Immature natural killer cell (primary cell): ENCODE results near the gene ZBTB44. TPM values are rescaled to one million over a fixed set of nuclear protein-coding genes. Genes with fewer than 3 reads are reported as not detected.
"Not testable (repeated sequence)": the region's sequence is repeated elsewhere in the genome, so short reads cannot be mapped to it uniquely, and the experiment has no call there.

Experiments used
- DNase-seq, 3 donors: peaks; one replicate each; pipeline ENCODE4 v3.0.0; 2022; ENCODE audit warnings: mixed read lengths in 1 of 3
- H3K27ac Mint-ChIP-seq, 6 donors: one replicate each; pipeline ENCODE4 v1.8.0; 2020; ENCODE audit warnings: mixed read lengths in 6 of 6, mild to moderate bottlenecking in 5 of 6, inconsistent platforms in 4 of 6, moderate library complexity in 3 of 6
- H3K27me3 Mint-ChIP-seq, 3 donors: one replicate each; pipeline ENCODE4 v1.8.0; 2020 to 2021; ENCODE audit warnings: low read depth in 3 of 3, mild to moderate bottlenecking in 3 of 3, mixed read lengths in 3 of 3, moderate library complexity in 3 of 3, inconsistent platforms in 1 of 3
- H3K36me3 Mint-ChIP-seq, 3 donors: one replicate each; pipeline ENCODE4 v1.8.0; 2020; ENCODE audit warnings: mixed read lengths in 3 of 3, inconsistent platforms in 2 of 3, mild to moderate bottlenecking in 2 of 3
- H3K4me1 Mint-ChIP-seq, 2 donors: one replicate each; pipeline ENCODE4 v1.8.0; 2020; ENCODE audit warnings: inconsistent platforms in 2 of 2, mild to moderate bottlenecking in 2 of 2, mixed read lengths in 2 of 2, moderate library complexity in 1 of 2
- H3K4me3 Mint-ChIP-seq, 5 donors: one replicate each; pipeline ENCODE4 v1.8.0; 2020; ENCODE audit warnings: mild to moderate bottlenecking in 5 of 5, mixed read lengths in 5 of 5, inconsistent platforms in 3 of 5, moderate library complexity in 3 of 5
- H3K9me3 Mint-ChIP-seq, 6 donors: one replicate each; pipeline ENCODE4 v1.8.0; 2020; ENCODE audit warnings: mild to moderate bottlenecking in 6 of 6, mixed read lengths in 6 of 6, inconsistent platforms in 4 of 6, moderate library complexity in 3 of 6
- polyA plus RNA-seq, 3 donors: library from polyadenylated mRNA; unstranded; fragments of 300-500 nt; fragmentation: Illumina TruSeq; gene quantifications; one replicate each; pipeline ENCODE4 v1.2.3, GENCODE V29; 2021

The ZBTB44 gene
- polyA plus RNA-seq, 3 donors from 2014 or later: 10.4 to 14.0 (median 10.7) TPM

DNA sequence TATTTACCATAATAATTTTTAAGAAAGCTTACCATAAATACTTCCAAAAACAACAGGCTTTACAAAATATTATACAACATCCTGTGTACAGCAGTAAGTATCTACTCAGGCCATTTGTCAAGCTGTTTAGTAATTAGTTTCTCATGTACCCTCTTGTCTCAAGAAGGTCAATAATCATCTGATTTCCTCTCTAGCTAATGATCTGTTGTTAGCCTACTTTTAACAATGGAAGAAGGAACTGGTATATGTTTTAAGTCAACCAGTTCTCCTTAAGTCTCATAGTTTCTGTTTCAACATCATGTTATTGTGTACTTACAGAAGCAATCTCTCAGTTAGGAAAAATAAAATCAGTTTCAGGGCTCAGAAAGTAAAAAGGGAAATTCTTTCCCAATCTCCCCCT, 81.2 kb downstream of the ZBTB44 start:
- H3K4me3 Mint-ChIP-seq, H3K27ac Mint-ChIP-seq, H3K27me3 Mint-ChIP-seq, H3K4me1 Mint-ChIP-seq, DNase-seq, H3K9me3 Mint-ChIP-seq: not testable (repeated sequence)
- peaks cover 8 to 34% (median 14%) of the 10 kb centered on the region in 3 donors for H3K36me3 Mint-ChIP-seq

DNA sequence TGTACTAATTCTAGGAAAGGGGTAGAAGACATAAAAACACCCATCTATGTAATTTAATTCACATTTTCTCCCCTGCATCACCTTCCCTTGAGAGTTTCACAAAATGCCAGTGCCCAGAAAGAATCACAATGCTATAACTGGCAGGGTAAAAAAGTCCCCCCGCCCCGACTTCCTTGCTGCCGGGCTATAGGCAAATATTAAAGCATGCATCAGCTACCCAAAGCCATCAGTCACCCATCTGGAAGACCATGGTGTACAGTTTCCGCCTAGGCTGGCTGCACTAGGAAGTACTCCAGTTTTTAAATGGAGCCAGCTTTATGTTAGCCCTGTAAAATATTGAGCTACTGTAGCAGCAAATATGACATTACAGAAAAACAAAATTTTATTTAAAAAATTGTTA, 87.3 kb downstream of the ZBTB44 start:
- Mint-ChIP-seq H3K27me3 (no peaks in the 10 kb centered on the region), H3K27ac (no peak overlapping the region), H3K4me3 (no peak overlapping the region), H3K4me1 (peaks cover 30 to 41% of the 10 kb centered on the region in 2 donors), H3K36me3 (peaks cover 6 to 18% (median 6%) of the 10 kb centered on the region in 3 donors), H3K9me3 (no peaks in the 10 kb centered on the region)
- no peak for DNase-seq

DNA sequence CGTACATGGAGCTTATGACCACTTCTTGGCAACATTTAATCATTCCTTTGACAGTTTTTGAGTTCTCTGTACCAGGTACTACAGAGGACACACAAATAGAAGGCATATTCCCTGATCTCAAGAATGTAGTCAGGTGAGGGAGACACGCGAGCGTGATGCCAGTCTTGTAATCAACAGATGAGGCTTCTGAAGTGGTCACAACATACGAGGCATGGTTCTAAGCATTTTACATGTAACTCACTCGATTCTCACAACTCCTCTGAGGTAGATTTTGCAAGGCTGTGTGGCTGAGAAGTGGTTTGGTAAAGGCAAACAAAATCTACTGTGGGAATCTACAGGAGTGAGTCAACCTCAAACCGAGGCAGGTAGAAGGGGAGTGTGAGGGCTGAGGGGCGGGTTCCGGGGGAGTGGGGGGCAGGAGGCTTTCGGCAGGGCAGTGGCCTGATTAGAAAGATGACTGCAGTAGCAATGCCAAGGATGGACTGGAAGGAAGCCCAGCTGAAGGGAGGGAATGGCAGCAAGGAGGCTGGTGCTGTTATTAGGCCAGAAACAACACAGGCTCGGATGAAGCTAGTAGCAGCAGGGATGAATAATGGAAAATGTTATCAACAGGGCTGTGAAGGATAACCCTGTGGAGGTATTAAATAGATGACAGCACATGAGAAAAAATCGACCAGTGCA, 91.3 kb downstream of the ZBTB44 start:
- Mint-ChIP-seq H3K36me3 (peaks cover 0 to 10% (median 3%) of the 10 kb centered on the region in 3 donors), H3K4me3 (peak overlapping the region; percentile 36 to 85 (median 59)), H3K9me3 (no peaks in the 10 kb centered on the region), H3K4me1 (peaks cover 34 to 47% of the 10 kb centered on the region in 2 donors), H3K27me3 (peaks cover 0 to under 1% (median 0%) of the 10 kb centered on the region in 3 donors), H3K27ac (peak overlapping the region; percentile 25 to 95 (median 92))
- peak; percentile 41 to 57 (median 56) for DNase-seq

DNA sequence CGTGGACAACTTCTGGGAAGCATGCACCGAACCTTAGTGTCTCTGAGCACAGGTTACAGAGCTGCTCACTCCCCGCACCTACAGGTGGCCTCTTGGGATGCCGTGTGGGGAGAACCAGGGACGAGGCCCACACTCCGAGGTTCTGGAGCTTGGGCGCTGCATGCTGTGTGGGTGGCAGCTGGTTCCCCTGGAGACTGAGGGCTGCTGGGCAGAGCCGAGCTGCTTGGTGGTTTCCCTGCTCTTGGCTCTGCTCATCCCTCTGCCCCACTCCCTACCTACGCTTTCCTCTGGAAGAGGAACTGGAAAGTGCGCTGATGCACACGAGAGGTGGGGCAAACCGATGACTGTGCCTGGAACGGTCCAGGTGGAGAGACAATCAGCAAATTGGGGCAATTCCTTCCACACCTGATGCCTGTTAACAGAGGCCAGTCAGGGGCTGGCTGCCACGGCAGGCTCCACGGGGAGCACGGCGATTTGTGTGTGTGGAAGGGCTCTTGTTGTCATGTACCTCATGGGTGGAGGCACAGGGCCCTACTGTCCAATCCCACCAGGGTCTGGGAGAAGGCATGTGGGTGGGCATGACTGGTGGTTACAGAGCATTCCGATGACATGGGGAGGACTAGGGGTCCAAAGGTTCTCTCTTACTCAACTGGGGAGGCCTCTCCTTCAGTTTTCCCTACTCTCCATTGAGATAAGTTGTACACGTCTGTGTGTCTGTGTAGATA, 94.2 kb downstream of the ZBTB44 start:
- no peaks in the 10 kb centered on the region for H3K9me3 Mint-ChIP-seq
- peak overlapping the region in 1 of 6 donors; percentile 49 for H3K27ac Mint-ChIP-seq
- H3K4me1 Mint-ChIP-seq: peaks cover 30 to 36% of the 10 kb centered on the region in 2 donors
- DNase-seq: no peak
- peaks cover 0 to 3% (median 3%) of the 10 kb centered on the region in 3 donors for H3K36me3 Mint-ChIP-seq
- no peak overlapping the region for H3K4me3 Mint-ChIP-seq
- H3K27me3 Mint-ChIP-seq: peaks cover 0 to 8% (median 3%) of the 10 kb centered on the region in 3 donors

DNA sequence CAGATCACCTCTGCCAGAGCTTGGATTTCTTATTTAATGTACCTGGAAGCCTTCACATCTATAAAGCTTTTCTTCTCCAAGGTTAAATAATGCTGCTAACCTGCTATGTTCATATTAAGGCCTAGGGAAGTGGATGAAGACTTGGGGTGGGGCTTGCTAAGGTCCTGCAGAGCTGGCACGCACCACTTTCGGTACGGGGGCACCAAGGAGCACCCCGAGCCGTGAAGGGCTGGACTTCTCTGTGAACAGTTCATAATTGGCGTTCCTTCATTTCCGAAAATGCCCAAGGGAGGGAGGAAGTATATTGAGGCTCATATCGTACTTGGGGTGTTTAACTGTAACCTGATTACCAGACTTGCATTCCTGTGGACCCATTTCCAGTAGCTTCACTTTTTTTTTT, 95.6 kb downstream of the ZBTB44 start:
- peaks cover 2 to 8% (median 3%) of the 10 kb centered on the region in 3 donors for H3K27me3 Mint-ChIP-seq
- no peak overlapping the region for H3K27ac Mint-ChIP-seq
- peaks cover 22 to 24% of the 10 kb centered on the region in 2 donors for H3K4me1 Mint-ChIP-seq
- no peaks in the 10 kb centered on the region for H3K9me3 Mint-ChIP-seq
- H3K4me3 Mint-ChIP-seq: no peak overlapping the region
- DNase-seq: no peak
- no peaks in the 10 kb centered on the region for H3K36me3 Mint-ChIP-seq

- H3K27me3 Mint-ChIP-seq: peaks cover 2 to 8% (median 3%) of the 10 kb centered on the region in 3 donors
These were observed 96.1 kb downstream of the ZBTB44 start for GRCh38 chr11:130218501-130219070.

DNA sequence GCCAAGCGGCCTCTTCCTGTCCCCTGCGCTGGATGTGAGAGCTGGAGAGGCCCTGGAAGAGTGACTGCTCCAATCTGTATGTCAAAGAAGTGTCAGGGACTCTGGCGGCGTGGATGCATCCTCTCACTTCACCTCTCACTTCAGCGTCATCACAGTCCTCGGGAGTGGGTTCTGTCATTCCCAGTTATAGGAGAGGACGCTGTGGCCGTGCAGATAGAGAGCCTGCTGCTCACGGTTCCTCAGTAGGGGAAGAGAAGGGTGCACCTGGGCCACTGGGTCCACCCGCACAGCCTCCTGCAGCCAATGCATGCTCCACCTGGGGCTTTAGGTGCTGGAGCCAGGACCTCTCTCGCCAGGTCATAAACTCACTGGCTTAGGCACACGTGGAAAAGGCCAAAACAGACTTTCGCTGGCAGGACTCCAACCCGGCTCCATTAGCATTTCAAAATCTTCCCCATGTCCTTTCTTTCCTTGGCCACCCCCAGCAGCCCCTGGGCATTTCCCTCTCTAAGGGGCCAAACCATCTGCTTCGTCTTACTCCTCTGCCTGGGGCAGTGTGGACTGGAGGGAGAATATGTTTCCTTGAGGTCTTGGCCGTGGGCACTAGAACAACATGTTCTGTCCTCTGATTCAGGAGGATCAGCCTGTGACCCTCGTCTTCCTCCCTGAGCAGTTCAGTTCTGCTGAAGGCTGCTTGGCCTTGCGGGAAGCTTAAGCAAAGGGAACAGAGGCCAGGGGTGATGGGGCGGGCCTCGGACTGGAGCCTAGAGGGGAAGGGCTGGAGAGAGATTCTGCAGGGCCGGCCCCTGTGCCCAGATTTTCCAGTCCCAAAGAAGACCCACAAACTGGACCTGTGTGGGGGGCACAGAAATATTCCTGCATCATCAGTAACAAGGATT, 97.3 kb downstream of the ZBTB44 start:
- Mint-ChIP-seq H3K27me3 (peaks cover 2 to 8% (median 5%) of the 10 kb centered on the region in 3 donors), H3K27ac (no peak overlapping the region), H3K4me3 (no peak overlapping the region), H3K36me3 (no peaks in the 10 kb centered on the region), H3K4me1 (peaks cover 9 to 15% of the 10 kb centered on the region in 2 donors), H3K9me3 (no peaks in the 10 kb centered on the region)
- no peak for DNase-seq

More at GRCh38 chr11:130218501-130219070, 96.1 kb downstream of the ZBTB44 start:
- no peak overlapping the region for H3K4me3 Mint-ChIP-seq
- H3K9me3 Mint-ChIP-seq: no peaks in the 10 kb centered on the region
- no peak for DNase-seq
- no peaks in the 10 kb centered on the region for H3K36me3 Mint-ChIP-seq
- H3K4me1 Mint-ChIP-seq: peaks cover 20 to 21% of the 10 kb centered on the region in 2 donors
- H3K27ac Mint-ChIP-seq: no peak overlapping the region

- Mint-ChIP-seq H3K27ac (peak overlapping the region in 1 of 6 donors; percentile 73), H3K4me3 (no peak overlapping the region), H3K36me3 (no peaks in the 10 kb centered on the region), H3K4me1 (peaks cover 4 to 9% of the 10 kb centered on the region in 2 donors), H3K9me3 (no peaks in the 10 kb centered on the region), H3K27me3 (peaks cover 2 to 8% (median 5%) of the 10 kb centered on the region in 3 donors)
- no peak for DNase-seq
These were observed 98.1 kb downstream of the ZBTB44 start for GRCh38 chr11:130216591-130217132.

DNA sequence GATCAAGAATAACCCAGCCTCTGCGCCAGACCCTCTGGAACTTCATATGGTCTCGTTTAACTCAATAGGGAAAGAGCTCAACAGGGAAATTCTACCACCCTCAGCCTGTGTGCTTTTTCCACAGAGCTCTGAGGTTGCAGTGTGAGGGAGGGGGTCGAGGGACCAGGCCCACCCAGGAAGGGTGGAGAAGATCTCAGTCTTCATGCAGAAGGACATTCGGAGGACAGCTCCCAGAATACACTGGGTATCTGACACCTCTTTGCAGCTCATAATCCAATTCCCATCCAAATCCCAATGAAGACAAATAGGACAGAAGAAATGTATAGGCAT, 98.5 kb downstream of the ZBTB44 start:
- no peaks in the 10 kb centered on the region for H3K36me3 Mint-ChIP-seq
- peaks cover 2 to 8% (median 7%) of the 10 kb centered on the region in 3 donors for H3K27me3 Mint-ChIP-seq
- H3K9me3 Mint-ChIP-seq: no peaks in the 10 kb centered on the region
- no peak overlapping the region for H3K4me3 Mint-ChIP-seq
- DNase-seq: no peak
- H3K27ac Mint-ChIP-seq: peak overlapping the region in 1 of 6 donors; percentile 73
- H3K4me1 Mint-ChIP-seq: peaks cover 4 to 9% of the 10 kb centered on the region in 2 donors

- H3K27me3 Mint-ChIP-seq: peaks cover 2 to 8% (median 7%) of the 10 kb centered on the region in 3 donors
- peaks cover 4 to 9% of the 10 kb centered on the region in 2 donors for H3K4me1 Mint-ChIP-seq
- DNase-seq: no peak
- H3K4me3 Mint-ChIP-seq: no peak overlapping the region
- H3K27ac Mint-ChIP-seq: no peak overlapping the region
- H3K36me3 Mint-ChIP-seq: no peaks in the 10 kb centered on the region
- no peaks in the 10 kb centered on the region for H3K9me3 Mint-ChIP-seq
These were observed 99.0 kb downstream of the ZBTB44 start for GRCh38 chr11:130215531-130216220.

DNA sequence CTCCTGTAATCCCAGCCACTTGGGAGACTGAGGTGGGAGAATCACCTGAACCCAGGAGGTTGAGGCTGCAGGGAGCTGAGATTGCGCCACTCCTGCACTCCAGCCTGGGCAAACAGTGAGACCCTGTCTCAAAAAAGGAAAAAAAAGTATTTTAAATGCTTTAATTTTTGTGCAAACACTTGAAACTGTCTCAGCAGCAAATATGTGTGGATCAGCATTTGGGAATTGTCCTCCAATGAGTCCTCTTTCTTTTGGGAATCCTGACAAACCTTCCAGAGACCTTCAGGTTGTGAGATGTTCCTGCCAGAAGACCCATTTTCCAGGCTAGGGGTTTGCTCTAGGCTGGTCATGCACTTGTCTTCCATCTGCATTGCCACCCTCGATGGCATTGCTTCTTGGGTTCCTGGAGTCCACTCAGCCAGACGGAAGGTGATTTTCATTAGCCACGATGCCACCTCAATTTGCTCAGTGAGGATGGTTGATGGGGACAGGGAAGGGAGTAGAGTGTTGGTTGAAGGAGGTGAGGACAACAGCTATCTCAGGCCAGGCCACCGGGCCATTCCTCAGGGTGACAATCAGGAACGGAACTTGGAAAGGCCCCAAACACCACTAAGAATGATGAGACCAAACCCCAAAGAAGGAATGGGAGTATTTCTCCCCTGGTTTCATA, 99.7 kb downstream of the ZBTB44 start:
- Mint-ChIP-seq H3K9me3 (no peaks in the 10 kb centered on the region), H3K27ac (no peak overlapping the region), H3K4me3 (no peak overlapping the region), H3K4me1 (peaks cover 4 to 9% of the 10 kb centered on the region in 2 donors), H3K27me3 (peaks cover 2 to 10% (median 7%) of the 10 kb centered on the region in 3 donors), H3K36me3 (no peaks in the 10 kb centered on the region)
- DNase-seq: no peak

- H3K36me3 Mint-ChIP-seq: no peaks in the 10 kb centered on the region
- H3K27me3 Mint-ChIP-seq: peaks cover 2 to 10% (median 7%) of the 10 kb centered on the region in 3 donors
- no peak for DNase-seq
- no peak overlapping the region for H3K4me3 Mint-ChIP-seq
- no peaks in the 10 kb centered on the region for H3K9me3 Mint-ChIP-seq
- peaks cover 4 to 9% of the 10 kb centered on the region in 2 donors for H3K4me1 Mint-ChIP-seq
- no peak overlapping the region for H3K27ac Mint-ChIP-seq
These were observed 100.8 kb downstream of the ZBTB44 start for GRCh38 chr11:130213979-130214281.
